GM04504 (cell line): ENCODE data around the gene TJP3.

ENCODE experiments used
- DNase-seq: peaks from one replicate; pipeline ENCODE4 v3.0.0-alpha.2; 2012; ENCODE audit warnings: low read depth

The TJP3 gene

DNA sequence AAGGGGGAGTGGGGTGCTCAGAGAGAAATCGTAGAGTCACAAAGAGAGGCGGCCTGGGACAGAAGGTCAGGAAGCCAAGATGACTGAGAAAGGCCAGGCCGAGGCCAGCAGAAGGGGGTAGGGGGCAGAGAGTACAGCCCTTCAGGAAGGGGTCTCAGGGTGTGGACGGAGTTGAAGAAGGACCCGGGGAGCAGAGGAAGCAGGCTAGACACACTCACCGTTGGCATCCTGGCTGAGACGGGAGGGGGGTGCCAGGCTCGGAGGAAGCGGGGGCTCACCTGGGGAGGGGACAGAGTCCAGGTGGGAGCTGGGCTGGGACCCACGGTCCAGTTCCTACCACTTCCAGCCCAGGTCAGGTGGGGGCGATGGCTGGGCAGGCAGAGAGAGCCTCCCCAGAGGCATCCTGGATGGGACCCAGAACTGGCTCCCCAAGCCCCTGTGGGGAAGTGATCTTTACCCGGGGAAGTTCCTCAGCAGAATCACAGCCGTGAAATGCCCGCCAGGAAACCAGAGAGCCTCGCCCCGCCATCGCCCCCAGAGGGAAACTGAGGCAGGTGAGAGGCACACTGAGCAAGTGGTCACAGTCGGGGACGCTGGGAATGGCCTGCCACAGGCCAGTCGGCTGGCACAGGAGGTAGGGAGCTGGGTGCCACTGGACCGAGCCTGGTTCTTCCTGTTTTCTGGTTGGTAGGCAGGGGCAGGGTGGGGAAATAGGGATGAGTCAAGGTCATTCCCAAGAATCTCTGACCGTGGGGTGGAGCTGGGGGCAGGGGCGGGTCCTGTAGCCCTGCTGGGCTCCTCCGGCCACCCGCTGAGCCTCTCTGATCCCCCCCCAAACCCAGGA, 76.6 kb downstream of the TJP3 start:
- no peak for DNase-seq

DNA sequence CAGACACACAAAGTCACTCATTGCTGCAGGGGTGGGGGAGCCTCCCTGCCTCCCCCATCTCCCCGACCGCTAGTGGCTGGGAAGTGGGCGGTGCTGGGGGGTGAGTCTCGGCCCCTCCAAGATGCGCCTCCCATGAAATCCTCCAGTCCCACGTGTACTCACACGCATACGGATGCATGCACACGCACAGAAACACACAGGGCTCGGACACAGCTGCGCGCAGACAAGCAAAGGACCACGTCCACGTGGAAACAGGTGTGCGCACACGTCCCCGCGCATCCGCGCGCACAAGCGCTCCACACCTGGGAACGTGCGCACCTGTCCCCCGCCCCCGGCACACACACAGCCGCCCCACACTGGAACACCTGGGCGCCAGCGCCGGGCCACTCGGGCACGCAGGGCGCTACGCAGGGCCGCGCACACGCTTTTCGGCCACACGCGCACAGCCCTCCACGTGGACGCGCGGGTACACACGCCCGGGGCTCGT, 77.3 kb downstream of the TJP3 start:
- no peak for DNase-seq

DNA sequence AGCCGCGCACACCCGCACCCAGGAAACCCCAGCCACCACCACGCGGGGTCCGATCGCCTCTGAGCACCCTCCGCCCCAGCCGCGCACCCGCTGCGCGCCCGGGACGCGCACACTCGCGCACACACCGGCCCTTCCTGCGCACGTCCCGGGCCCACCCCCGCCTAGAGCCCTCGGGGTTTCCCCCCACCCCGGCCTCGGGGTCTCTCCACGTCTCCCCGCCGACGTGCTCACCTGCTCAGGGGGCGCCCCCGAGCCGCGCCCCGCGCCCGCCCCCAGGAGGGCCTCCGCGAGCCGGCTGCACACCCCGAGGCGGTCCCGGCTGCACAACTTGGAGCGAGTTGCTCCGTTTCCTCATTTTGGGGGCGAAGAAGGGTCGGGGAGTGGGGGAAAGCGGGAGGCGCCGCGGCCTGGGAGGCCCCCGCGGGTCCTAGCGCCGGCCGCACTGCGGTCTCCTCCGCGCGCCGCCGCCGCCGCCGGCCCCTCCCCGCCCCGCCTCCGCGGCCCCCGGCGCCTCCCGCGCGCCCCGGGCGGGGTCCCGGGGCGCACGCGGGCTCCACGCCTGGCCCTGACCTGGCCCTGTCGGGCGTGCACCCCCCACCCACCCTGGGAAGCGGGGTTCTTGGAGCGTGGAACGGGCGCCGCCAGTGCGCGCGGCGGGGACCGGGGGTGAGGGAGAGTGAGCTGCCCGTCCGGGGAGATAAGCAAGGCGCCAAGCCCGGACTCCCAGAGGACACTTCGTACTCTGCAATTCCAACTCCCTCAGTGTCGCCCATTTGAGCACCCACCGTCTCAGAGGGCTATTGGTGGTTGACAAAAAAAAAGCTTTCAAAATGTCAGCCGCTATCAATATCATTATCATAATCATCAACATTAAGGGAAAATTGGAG, 78.0 kb downstream of the TJP3 start, which contains the start of gene MATK:
TSS of gene MATK (minus strand) at position 444 of the 887 bp plus-strand sequence. CDS start 1,246 bp downstream, outside the sequence.
- no peak for DNase-seq

DNA sequence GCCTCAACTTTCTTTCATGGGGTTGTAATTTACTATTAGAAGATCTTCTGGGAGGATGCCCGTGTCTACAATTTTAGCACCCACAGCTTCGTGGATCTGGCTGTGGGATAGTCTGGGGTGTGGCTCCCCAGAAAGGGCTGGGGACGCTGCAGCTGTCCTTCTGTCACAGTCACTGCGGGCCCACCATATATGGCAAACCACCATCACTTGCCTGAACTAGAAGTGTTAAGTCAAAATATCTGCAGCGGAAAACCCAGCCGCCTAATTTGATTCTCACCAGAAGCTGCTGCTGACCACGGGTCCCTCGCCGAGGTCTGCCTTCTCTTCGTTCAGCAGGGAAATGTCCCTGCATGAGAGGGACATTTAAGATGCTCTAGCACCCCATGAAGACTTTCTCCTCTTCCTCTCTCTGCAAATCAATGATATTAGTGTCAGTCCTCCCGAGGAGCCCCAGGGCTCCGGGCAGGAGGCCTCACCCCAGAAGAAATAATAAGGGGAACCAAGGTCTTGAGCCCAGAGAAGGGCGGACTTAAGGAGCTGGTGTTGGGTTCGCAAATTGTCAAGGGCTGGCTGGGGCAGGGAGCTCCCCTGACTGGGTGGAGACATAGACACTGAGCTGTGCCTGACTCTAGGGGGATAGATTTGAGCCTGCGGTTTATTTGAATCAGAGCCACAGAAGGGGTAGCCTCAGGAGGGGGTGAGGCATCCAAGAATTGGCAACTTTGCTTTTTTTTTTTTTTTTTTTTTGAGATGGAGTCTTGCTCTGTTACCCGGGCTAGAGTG, 81.0 kb downstream of the TJP3 start:
- no peak for DNase-seq

DNA sequence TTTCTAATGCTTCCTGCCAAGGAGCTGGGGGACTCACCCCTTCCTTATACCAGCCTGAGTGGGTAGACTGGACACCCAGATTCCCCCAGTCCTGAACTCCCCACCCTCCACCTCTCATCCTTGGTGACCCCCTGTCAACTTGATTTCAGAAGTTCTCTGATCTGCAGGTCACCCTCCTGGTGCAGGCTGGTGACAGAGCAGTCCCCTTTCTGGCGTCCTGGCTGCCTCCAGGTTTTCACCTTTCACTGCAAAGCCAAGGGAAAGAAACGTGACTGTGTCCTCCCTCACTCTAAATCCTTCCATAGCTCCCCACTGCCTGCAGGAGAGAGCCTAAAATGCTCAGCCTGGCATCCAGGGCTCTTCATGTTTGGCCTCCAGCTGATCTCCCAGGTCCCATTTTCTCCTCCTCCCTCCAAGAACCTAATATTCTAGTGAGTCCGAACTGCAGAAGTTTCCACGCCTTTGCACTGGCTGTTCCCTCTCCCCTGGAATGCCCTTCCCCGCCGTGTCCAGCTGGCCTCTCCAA, 82.1 kb downstream of the TJP3 start:
- DNase-seq, result no peak

DNA sequence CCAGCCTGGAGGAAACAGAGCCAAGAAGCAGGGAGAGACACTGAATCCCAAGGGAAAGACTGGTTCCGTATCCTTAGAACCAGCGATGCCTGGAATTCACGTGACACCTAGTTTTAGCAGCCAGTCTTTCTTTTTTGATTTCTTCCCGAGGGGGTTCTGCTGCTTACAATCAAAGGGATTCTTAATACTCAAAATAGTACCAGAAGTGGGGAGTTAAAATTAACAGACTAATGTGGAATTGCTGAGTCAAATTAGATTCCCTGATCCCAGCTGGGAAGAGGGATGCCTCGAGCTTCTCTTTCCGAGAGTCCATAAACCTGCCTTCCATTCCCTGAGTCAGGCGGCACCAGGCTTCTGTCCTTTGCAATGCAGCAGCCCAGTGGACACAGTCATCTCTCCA, 82.8 kb downstream of the TJP3 start:
- no peak for DNase-seq

DNA sequence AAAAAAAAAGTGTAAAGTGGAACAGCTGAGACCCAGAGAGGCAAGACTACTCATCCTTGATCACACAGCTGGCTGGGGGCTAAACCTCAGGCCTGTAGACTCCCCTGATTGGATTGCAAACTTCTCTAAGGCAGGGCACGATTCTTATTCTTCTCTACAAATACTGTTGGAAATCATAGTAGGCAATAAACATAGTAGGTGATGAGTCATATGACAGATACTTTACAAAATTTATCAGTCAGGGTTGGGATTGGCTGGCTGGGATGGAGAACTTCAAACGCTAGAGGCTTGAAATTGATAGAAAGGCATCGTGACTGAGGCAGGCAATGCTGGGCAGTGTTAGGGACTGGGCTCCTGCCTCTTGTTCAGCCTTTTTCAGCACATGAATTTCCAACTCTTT, 83.9 kb downstream of the TJP3 start:
- no peak for DNase-seq

DNA sequence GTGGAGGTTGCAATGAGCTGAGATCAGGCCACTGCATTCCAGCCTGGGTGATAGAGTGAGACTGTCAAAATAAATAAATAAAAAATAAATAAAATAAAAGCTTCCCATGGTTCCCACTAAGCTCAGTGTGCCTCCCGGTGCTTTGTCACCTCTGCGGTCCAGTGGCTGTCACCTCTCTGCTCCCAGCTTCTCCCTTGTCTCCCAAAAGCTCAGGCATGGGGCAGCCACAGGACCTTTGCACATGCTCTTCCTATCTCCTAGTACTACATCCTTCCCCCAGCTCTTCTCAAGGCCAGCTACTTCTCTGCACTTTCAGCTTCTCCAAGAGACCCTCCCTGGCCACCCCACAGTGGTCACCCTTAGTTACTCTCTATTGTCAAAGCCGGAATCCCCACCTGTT, 85.6 kb downstream of the TJP3 start:
- DNase-seq, result no peak

DNA sequence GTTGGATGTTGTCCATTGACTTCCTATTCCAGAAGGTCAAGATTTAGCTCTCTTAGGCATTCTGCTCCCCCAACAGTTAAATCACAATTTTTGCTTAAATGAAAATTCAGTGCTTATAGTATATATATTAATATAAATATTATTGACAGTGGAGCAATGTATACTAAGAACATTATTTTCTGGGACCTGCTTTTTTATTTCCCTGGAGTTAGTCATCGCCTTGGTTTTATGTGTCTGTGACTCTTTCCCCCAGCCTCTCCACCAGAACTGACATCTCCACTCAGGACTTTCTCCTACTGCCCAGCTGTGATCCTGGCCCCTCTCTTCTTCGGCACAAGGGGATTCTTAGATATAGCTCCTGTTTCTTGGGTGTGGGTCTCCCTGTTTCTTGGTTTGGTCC, 88.2 kb downstream of the TJP3 start:
- DNase-seq, result no peak

DNA sequence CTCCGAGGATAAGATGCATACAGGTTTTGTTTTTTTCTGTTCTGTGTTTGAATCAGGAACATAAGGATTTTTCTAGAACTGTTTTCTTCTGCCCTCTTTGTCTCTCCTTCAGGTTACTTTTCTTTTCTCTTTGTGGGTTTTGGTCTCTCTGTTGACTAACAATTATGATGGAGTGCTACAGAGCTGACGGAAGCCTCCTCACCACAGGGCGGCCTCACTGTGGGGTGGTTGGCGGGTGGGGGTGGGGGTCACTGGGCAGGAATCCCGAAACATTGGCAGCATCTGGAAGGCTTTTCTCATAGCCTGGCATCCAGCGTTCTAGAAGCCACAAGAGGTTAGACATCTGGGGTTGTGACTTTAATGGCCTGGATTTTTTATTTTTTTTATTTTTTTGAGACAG, 90.0 kb downstream of the TJP3 start:
- no peak for DNase-seq
